Neural cell (in vitro differentiated cells): ENCODE results near the gene INTS6. TPM values are rescaled to one million over a fixed set of nuclear protein-coding genes. Genes with fewer than 3 reads are reported as not detected.

ENCODE experiments used
- H2AFZ ChIP-seq: fragments of 200-600, 300-800 bp; sonication (generic), shearing (Covaris generic); 2 replicates; pipeline ENCODE4 v1.6.0; 2014; ENCODE audit warnings: low read depth, mild to moderate bottlenecking, antibody characterized with exemption, low read length, moderate library complexity
- H3F3A ChIP-seq: fragments of 200-600 bp; shearing (Covaris generic); 2 replicates; pipeline ENCODE4 v1.6.1; 2016; ENCODE audit warnings: mild to moderate bottlenecking, moderate library complexity, mixed read lengths, antibody characterized with exemption, low read length; ENCODE audit not compliant: insufficient read depth, poor library complexity, severe bottlenecking
- H3K27ac ChIP-seq: fragments of 200-600, 300-800 bp; sonication (generic), shearing (Covaris generic); 2 replicates; pipeline ENCODE4 v1.5.1; 2014; ENCODE audit warnings: mild to moderate bottlenecking, low read length, moderate library complexity
- H3K27me3 ChIP-seq: fragments of 300-800, 200-600 bp; sonication (generic), shearing (Covaris generic); 2 replicates; pipeline ENCODE4 v1.6.0; 2014; ENCODE audit warnings: mild to moderate bottlenecking, low read depth, low read length, moderate library complexity; ENCODE audit not compliant: insufficient read depth
- H3K36me3 ChIP-seq: fragments of 300-800, 200-600 bp; sonication (generic), shearing (Covaris generic); 2 replicates; pipeline ENCODE4 v1.5.1; 2014; ENCODE audit warnings: mild to moderate bottlenecking, antibody characterized with exemption, low read length, moderate library complexity; ENCODE audit not compliant: insufficient read depth
- H3K4me2 ChIP-seq: fragments of 300-800, 200-600 bp; sonication (generic), shearing (Covaris generic); 2 replicates; pipeline ENCODE4 v1.6.0; 2014; ENCODE audit warnings: mild to moderate bottlenecking, low read length
- H3K4me3 ChIP-seq: fragments of 300-800, 200-600 bp; sonication (generic), shearing (Covaris generic); 2 replicates; pipeline ENCODE4 v1.5.1; 2014; ENCODE audit warnings: mild to moderate bottlenecking, low read length, moderate library complexity
- H3K79me2 ChIP-seq: fragments of 200-600 bp; shearing (Covaris generic); replicated peaks from 2 replicates; pipeline ENCODE4 v1.6.0; 2014; ENCODE audit warnings: mild to moderate bottlenecking, low read length, moderate library complexity; ENCODE audit not compliant: insufficient read depth
- H3K9ac ChIP-seq: fragments of 300-800, 200-600 bp; sonication (generic), shearing (Covaris generic); 2 replicates; pipeline ENCODE4 v1.6.1; 2016; ENCODE audit warnings: mild to moderate bottlenecking, low read length, mixed read lengths
- H3K9me2 ChIP-seq: fragments of 200-600 bp; shearing (Covaris generic); 2 replicates; pipeline ENCODE4 v1.6.1; 2016; ENCODE audit warnings: mild to moderate bottlenecking, low read length, mixed read lengths; ENCODE audit not compliant: insufficient read depth
- H3K9me3 ChIP-seq: fragments of 200-600, 300-800 bp; sonication (generic), shearing (Covaris generic); 2 replicates; pipeline ENCODE4 v1.6.1; 2016; ENCODE audit warnings: mild to moderate bottlenecking, mixed run types, low read length, moderate library complexity, mixed read lengths
- H4K20me1 ChIP-seq: fragments of 200-600 bp; shearing (Covaris generic); 2 replicates; pipeline ENCODE4 v1.6.1; 2016; ENCODE audit warnings: mild to moderate bottlenecking, mixed run types; ENCODE audit not compliant: insufficient read depth
- EP300 ChIP-seq: fragments of 450-650 bp; conservative IDR thresholded peaks from 2 replicates; pipeline ENCODE4 v1.6.1; 2014; ENCODE audit warnings: antibody characterized with exemption, mild to moderate bottlenecking, moderate library complexity; ENCODE audit not compliant: poor library complexity, severe bottlenecking
- EZH2 ChIP-seq: fragments of 200-600, 300-800 bp; shearing (Covaris generic), sonication (generic); IDR thresholded peaks from 2 replicates; pipeline ENCODE4 v1.6.1; 2014; ENCODE audit warnings: antibody characterized with exemption, low read length, borderline replicate concordance, mild to moderate bottlenecking; ENCODE audit not compliant: insufficient read depth, poor library complexity, severe bottlenecking
- MXI1 ChIP-seq: fragments of 450-650 bp; conservative IDR thresholded peaks from 2 replicates; pipeline ENCODE4 v1.6.1; 2014; ENCODE audit warnings: antibody characterized with exemption, mild to moderate bottlenecking; ENCODE audit not compliant: poor library complexity, severe bottlenecking
- POLR2AphosphoS5 ChIP-seq: IDR thresholded peaks from 2 replicates; pipeline ENCODE4 v1.6.1; 2012
- RAD21 ChIP-seq: fragments of 450-650 bp; conservative IDR thresholded peaks from 2 replicates; pipeline ENCODE4 v1.6.1; 2014; ENCODE audit warnings: antibody characterized with exemption, mild to moderate bottlenecking, moderate library complexity
- SMC3 ChIP-seq: fragments of 450-650 bp; conservative IDR thresholded peaks from 2 replicates; pipeline ENCODE4 v1.6.1; 2014; ENCODE audit warnings: antibody characterized with exemption, mild to moderate bottlenecking, moderate library complexity; ENCODE audit not compliant: poor library complexity
- TAF1 ChIP-seq: IDR thresholded peaks from 2 replicates; pipeline ENCODE4 v1.6.1; 2012; ENCODE audit warnings: low read depth
- polyA plus RNA-seq: library from polyadenylated mRNA; depleted of rRNA; stranded (reverse); fragments of >200 nt; gene quantifications from 2 replicates; pipeline ENCODE4 v1.2.3, GENCODE V29; 2014
- TF ChIP-seq, protein P1 (sequence below): fragments of 450-650 bp; IDR thresholded peaks from 2 replicates; pipeline ENCODE4 v1.5.1; 2014; ENCODE audit warnings: antibody characterized with exemption, mild to moderate bottlenecking, moderate library complexity; ENCODE audit not compliant: poor library complexity, severe bottlenecking
- TF ChIP-seq, protein P2 (sequence below): IDR thresholded peaks from 2 replicates; pipeline ENCODE4 v1.6.1; 2012; ENCODE audit warnings: borderline replicate concordance

INTS6 gene
- polyA plus RNA-seq, 1 donor from 2014 or later = 22.6 TPM

DNA sequence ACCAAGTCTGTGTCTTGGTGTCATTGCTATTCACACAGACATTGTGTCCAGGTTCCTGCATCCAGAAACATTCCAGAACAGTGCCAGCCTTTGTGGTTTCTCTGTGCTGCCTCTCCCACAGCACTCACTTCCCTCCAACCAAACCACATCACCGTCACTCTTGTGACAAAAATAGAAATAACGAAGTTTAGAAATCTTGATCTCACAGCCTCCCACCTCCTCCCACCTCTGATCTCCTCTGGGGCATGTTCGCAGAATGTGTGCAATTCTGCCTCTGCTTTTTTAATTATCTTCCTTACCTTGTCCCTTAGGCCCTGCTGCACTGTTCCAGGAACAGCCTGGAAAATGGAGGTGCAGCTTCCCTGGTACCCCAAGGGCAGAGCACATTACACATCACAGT is 122.0 kb downstream of the INTS6 start:
- H3K27me3 ChIP-seq = no peaks in the 10 kb centered on the region
- H3K9me3 ChIP-seq = no peaks in the 10 kb centered on the region
- H3K9me2 ChIP-seq = no peaks in the 10 kb centered on the region
- H2AFZ ChIP-seq = no peak overlapping the region
- TF ChIP-seq, protein P1, sequence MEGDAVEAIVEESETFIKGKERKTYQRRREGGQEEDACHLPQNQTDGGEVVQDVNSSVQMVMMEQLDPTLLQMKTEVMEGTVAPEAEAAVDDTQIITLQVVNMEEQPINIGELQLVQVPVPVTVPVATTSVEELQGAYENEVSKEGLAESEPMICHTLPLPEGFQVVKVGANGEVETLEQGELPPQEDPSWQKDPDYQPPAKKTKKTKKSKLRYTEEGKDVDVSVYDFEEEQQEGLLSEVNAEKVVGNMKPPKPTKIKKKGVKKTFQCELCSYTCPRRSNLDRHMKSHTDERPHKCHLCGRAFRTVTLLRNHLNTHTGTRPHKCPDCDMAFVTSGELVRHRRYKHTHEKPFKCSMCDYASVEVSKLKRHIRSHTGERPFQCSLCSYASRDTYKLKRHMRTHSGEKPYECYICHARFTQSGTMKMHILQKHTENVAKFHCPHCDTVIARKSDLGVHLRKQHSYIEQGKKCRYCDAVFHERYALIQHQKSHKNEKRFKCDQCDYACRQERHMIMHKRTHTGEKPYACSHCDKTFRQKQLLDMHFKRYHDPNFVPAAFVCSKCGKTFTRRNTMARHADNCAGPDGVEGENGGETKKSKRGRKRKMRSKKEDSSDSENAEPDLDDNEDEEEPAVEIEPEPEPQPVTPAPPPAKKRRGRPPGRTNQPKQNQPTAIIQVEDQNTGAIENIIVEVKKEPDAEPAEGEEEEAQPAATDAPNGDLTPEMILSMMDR = no peak
- no peak for TF ChIP-seq TAF1
- TF ChIP-seq SMC3 = no peak
- no peak for TF ChIP-seq MXI1
- TF ChIP-seq POLR2AphosphoS5 = no peak
- no peak for TF ChIP-seq EZH2
- TF ChIP-seq RAD21 = no peak
- TF ChIP-seq, protein P2, sequence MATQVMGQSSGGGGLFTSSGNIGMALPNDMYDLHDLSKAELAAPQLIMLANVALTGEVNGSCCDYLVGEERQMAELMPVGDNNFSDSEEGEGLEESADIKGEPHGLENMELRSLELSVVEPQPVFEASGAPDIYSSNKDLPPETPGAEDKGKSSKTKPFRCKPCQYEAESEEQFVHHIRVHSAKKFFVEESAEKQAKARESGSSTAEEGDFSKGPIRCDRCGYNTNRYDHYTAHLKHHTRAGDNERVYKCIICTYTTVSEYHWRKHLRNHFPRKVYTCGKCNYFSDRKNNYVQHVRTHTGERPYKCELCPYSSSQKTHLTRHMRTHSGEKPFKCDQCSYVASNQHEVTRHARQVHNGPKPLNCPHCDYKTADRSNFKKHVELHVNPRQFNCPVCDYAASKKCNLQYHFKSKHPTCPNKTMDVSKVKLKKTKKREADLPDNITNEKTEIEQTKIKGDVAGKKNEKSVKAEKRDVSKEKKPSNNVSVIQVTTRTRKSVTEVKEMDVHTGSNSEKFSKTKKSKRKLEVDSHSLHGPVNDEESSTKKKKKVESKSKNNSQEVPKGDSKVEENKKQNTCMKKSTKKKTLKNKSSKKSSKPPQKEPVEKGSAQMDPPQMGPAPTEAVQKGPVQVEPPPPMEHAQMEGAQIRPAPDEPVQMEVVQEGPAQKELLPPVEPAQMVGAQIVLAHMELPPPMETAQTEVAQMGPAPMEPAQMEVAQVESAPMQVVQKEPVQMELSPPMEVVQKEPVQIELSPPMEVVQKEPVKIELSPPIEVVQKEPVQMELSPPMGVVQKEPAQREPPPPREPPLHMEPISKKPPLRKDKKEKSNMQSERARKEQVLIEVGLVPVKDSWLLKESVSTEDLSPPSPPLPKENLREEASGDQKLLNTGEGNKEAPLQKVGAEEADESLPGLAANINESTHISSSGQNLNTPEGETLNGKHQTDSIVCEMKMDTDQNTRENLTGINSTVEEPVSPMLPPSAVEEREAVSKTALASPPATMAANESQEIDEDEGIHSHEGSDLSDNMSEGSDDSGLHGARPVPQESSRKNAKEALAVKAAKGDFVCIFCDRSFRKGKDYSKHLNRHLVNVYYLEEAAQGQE = no peak
- no peak for TF ChIP-seq EP300
- H4K20me1 ChIP-seq = no peaks in the 10 kb centered on the region
- no peak overlapping the region for H3K4me3 ChIP-seq
- no peak overlapping the region for H3K27ac ChIP-seq
- H3F3A ChIP-seq = no peaks in the 10 kb centered on the region
- H3K36me3 ChIP-seq = no peaks in the 10 kb centered on the region
- no peak overlapping the region for H3K4me2 ChIP-seq
- no peak overlapping the region for H3K9ac ChIP-seq
- no peaks in the 10 kb centered on the region for H3K79me2 ChIP-seq

- Histone ChIP-seq H3K9me2 (no peaks in the 10 kb centered on the region), H3K27ac (no peak overlapping the region), H3K4me2 (no peak overlapping the region), H3K9ac (no peak overlapping the region), H3K36me3 (no peaks in the 10 kb centered on the region), H4K20me1 (no peaks in the 10 kb centered on the region), H3K4me3 (no peak overlapping the region), H3K79me2 (no peaks in the 10 kb centered on the region), H3K9me3 (no peaks in the 10 kb centered on the region), H3F3A (no peaks in the 10 kb centered on the region), H3K27me3 (no peaks in the 10 kb centered on the region), H2AFZ (no peak overlapping the region)
- TF ChIP-seq POLR2AphosphoS5 (no peak), RAD21 (no peak), EZH2 (no peak), TAF1 (no peak), MXI1 (no peak), EP300 (no peak), SMC3 (no peak)
- TF ChIP-seq, protein P2 = no peak
- TF ChIP-seq, protein P1 = no peak
Measured at GRCh38 chr13:51329606-51330005, 123.2 kb downstream of the INTS6 start.
